Activated CD4-positive, alpha-beta memory T cell treated with anti-CD3 and anti-CD28 coated beads, Interleukin-2, amount 10 ng/mL, durations not matched to agents 7 days and 5 days (primary cell): ENCODE data around the gene HBA1. TPM values are rescaled to one million over a fixed set of nuclear protein-coding genes. Genes with fewer than 3 reads are reported as not detected.
"Not testable (repeated sequence)": the region's sequence is repeated elsewhere in the genome, so short reads cannot be mapped to it uniquely, and the experiment has no call there.

Experiments used
- CTCF ChIA-PET: fragments of 350-600 bp; sonication (Branson Sonifier 250); formaldehyde crosslinking; loops from one replicate; lab custom pipeline; 2021; ENCODE audit warnings: antibody characterized with exemption, inconsistent platforms; lab: Charles Lee
- POLR2A ChIA-PET: fragments of 350-600 bp; sonication (Branson Sonifier 250); formaldehyde crosslinking; loops from one replicate; lab custom pipeline; 2021; ENCODE audit warnings: antibody characterized with exemption; lab: Charles Lee
- DNase-seq: peaks from one replicate; pipeline ENCODE4 v3.0.0-alpha.2; 2020
- H3K27ac Mint-ChIP-seq: one replicate; pipeline ENCODE4 v1.8.0; 2021; ENCODE audit warnings: mild to moderate bottlenecking, mixed read lengths
- H3K27me3 Mint-ChIP-seq: one replicate; pipeline ENCODE4 v1.8.0; 2021; ENCODE audit warnings: mixed read lengths
- H3K36me3 Mint-ChIP-seq: one replicate; pipeline ENCODE4 v1.8.0; 2021; ENCODE audit warnings: low read depth, mixed read lengths
- H3K4me1 Mint-ChIP-seq: one replicate; pipeline ENCODE4 v1.8.0; 2021; ENCODE audit warnings: mixed read lengths
- H3K4me3 Mint-ChIP-seq: one replicate; pipeline ENCODE4 v1.8.0; 2021; ENCODE audit warnings: mild to moderate bottlenecking, mixed read lengths
- H3K9me3 Mint-ChIP-seq: one replicate; pipeline ENCODE4 v1.8.0; 2021; ENCODE audit warnings: mixed read lengths
- total RNA-seq, 2 experiments: library from RNA; stranded (reverse); gene quantifications; one replicate each; pipeline ENCODE4 v1.2.3, GENCODE V29; 2021

HBA1 gene
- total RNA-seq, 2 experiments from 2014 or later = not detected

DNA sequence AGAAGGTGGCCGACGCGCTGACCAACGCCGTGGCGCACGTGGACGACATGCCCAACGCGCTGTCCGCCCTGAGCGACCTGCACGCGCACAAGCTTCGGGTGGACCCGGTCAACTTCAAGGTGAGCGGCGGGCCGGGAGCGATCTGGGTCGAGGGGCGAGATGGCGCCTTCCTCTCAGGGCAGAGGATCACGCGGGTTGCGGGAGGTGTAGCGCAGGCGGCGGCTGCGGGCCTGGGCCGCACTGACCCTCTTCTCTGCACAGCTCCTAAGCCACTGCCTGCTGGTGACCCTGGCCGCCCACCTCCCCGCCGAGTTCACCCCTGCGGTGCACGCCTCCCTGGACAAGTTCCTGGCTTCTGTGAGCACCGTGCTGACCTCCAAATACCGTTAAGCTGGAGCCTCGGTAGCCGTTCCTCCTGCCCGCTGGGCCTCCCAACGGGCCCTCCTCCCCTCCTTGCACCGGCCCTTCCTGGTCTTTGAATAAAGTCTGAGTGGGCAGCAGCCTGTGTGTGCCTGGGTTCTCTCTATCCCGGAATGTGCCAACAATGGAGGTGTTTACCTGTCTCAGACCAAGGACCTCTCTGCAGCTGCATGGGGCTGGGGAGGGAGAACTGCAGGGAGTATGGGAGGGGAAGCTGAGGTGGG lies 3.1 kb upstream of the HBA1 start:
- peaks cover 15% of the 10 kb centered on the region for H3K4me1 Mint-ChIP-seq
- H3K9me3 Mint-ChIP-seq, H3K27ac Mint-ChIP-seq, CTCF ChIA-PET, H3K36me3 Mint-ChIP-seq, POLR2A ChIA-PET, DNase-seq, H3K4me3 Mint-ChIP-seq: not testable (repeated sequence)
- peaks cover 64% of the 10 kb centered on the region for H3K27me3 Mint-ChIP-seq

- H3K27me3 Mint-ChIP-seq = peaks cover 59% of the 10 kb centered on the region
- CTCF ChIA-PET = interaction anchor here (0.7 to 1.0 kb wide), 2 partner anchors 67 to 70 kb away, joined by 3 read pairs; no protein-coding TSS in a partner anchor
- H3K36me3 Mint-ChIP-seq, H3K4me3 Mint-ChIP-seq, H3K27ac Mint-ChIP-seq, H3K9me3 Mint-ChIP-seq, DNase-seq, POLR2A ChIA-PET: not testable (repeated sequence)
- peaks cover 12% of the 10 kb centered on the region for H3K4me1 Mint-ChIP-seq
Observed at GRCh38 chr16:173928-174769, 2.3 kb upstream of the HBA1 start.

GRCh38 chr16:175011-175949 lies 1.2 kb upstream of the HBA1 start:
- H3K4me3 Mint-ChIP-seq = no peak overlapping the region
- peaks cover 58% of the 10 kb centered on the region for H3K27me3 Mint-ChIP-seq
- ChIA-PET POLR2A (interaction anchor here (1.1 kb wide), 1 partner anchor 17 kb away, joined by 3 read pairs; no protein-coding TSS in a partner anchor), CTCF (interaction anchor here (0.7 to 1.0 kb wide), 3 partner anchors 58 to 71 kb away, joined by 3 read pairs; no protein-coding TSS in a partner anchor)
- H3K9me3 Mint-ChIP-seq = no peaks in the 10 kb centered on the region
- H3K27ac Mint-ChIP-seq = no peak overlapping the region
- H3K4me1 Mint-ChIP-seq = peaks cover 14% of the 10 kb centered on the region
- DNase-seq = no peak
- no peaks in the 10 kb centered on the region for H3K36me3 Mint-ChIP-seq

DNA sequence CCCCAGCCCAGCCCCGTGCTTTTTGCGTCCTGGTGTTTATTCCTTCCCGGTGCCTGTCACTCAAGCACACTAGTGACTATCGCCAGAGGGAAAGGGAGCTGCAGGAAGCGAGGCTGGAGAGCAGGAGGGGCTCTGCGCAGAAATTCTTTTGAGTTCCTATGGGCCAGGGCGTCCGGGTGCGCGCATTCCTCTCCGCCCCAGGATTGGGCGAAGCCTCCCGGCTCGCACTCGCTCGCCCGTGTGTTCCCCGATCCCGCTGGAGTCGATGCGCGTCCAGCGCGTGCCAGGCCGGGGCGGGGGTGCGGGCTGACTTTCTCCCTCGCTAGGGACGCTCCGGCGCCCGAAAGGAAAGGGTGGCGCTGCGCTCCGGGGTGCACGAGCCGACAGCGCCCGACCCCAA lies 474 bp upstream of the HBA1 start:
- H3K36me3 Mint-ChIP-seq, DNase-seq, H3K9me3 Mint-ChIP-seq, CTCF ChIA-PET, H3K4me3 Mint-ChIP-seq, H3K27ac Mint-ChIP-seq: not testable (repeated sequence)
- peaks cover 15% of the 10 kb centered on the region for H3K4me1 Mint-ChIP-seq
- POLR2A ChIA-PET = interaction anchor here (1.1 kb wide), 1 partner anchor 18 kb away, joined by 3 read pairs; no protein-coding TSS in a partner anchor
- H3K27me3 Mint-ChIP-seq = peaks cover 53% of the 10 kb centered on the region

DNA sequence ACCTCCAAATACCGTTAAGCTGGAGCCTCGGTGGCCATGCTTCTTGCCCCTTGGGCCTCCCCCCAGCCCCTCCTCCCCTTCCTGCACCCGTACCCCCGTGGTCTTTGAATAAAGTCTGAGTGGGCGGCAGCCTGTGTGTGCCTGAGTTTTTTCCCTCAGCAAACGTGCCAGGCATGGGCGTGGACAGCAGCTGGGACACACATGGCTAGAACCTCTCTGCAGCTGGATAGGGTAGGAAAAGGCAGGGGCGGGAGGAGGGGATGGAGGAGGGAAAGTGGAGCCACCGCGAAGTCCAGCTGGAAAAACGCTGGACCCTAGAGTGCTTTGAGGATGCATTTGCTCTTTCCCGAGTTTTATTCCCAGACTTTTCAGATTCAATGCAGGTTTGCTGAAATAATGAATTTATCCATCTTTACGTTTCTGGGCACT lies 928 bp downstream of the HBA1 start:
- no peaks in the 10 kb centered on the region for H3K9me3 Mint-ChIP-seq
- POLR2A ChIA-PET = interaction anchor here (0.7 kb wide), 1 partner anchor 70 kb away, joined by 3 read pairs; no protein-coding TSS in a partner anchor
- H3K4me1 Mint-ChIP-seq = peaks cover 18% of the 10 kb centered on the region
- DNase-seq = no peak
- H3K27ac Mint-ChIP-seq = no peak overlapping the region
- no peaks in the 10 kb centered on the region for H3K36me3 Mint-ChIP-seq
- no peak overlapping the region for H3K4me3 Mint-ChIP-seq
- H3K27me3 Mint-ChIP-seq = peaks cover 47% of the 10 kb centered on the region
- CTCF ChIA-PET = no interaction called here

DNA sequence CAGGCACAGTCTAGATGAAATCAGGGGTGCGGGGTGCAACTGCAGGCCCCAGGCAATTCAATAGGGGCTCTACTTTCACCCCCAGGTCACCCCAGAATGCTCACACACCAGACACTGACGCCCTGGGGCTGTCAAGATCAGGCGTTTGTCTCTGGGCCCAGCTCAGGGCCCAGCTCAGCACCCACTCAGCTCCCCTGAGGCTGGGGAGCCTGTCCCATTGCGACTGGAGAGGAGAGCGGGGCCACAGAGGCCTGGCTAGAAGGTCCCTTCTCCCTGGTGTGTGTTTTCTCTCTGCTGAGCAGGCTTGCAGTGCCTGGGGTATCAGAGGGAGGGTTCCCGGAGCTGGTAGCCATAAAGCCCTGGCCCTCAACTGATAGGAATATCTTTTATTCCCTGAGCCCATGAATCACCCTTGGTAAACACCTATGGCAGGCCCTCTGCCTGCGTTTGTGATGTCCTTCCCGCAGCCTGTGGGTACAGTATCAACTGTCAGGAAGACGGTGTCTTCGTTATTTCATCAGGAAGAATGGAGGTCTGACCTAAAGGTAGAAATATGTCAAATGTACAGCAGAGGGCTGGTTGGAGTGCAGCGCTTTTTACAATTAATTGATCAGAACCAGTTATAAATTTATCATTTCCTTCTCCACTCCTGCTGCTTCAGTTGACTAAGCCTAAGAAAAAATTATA lies 1.6 kb downstream of the HBA1 start:
- Mint-ChIP-seq H3K4me1 (peaks cover 18% of the 10 kb centered on the region), H3K36me3 (no peaks in the 10 kb centered on the region), H3K4me3 (no peak overlapping the region), H3K27me3 (peaks cover 47% of the 10 kb centered on the region), H3K9me3 (no peaks in the 10 kb centered on the region), H3K27ac (no peak overlapping the region)
- CTCF ChIA-PET = no interaction called here
- DNase-seq = no peak
- POLR2A ChIA-PET = interaction anchor here (0.7 kb wide), 1 partner anchor 71 kb away, joined by 3 read pairs; no protein-coding TSS in a partner anchor

GRCh38 chr16:178668-179015 lies 2.2 kb downstream of the HBA1 start:
- Mint-ChIP-seq H3K27me3 (peaks cover 43% of the 10 kb centered on the region), H3K36me3 (no peaks in the 10 kb centered on the region)
- POLR2A ChIA-PET = no interaction called here

GRCh38 chr16:179211-180092 lies 3.0 kb downstream of the HBA1 start:
- Mint-ChIP-seq H3K27ac (no peak overlapping the region), H3K27me3 (peaks cover 37% of the 10 kb centered on the region), H3K36me3 (no peaks in the 10 kb centered on the region), H3K4me1 (peaks cover 13% of the 10 kb centered on the region), H3K9me3 (no peaks in the 10 kb centered on the region), H3K4me3 (no peak overlapping the region)
- POLR2A ChIA-PET = interaction anchor here (1.2 kb wide), 1 partner anchor 49 kb away, joined by 3 read pairs; no protein-coding TSS in a partner anchor
- no peak for DNase-seq
- CTCF ChIA-PET = interaction anchor here (3.9 kb wide), 1 partner anchor 73 kb away, joined by 24 read pairs; no protein-coding TSS in a partner anchor

More at GRCh38 chr16:178668-179015, 2.2 kb downstream of the HBA1 start:
- no peaks in the 10 kb centered on the region for H3K9me3 Mint-ChIP-seq
- H3K4me3 Mint-ChIP-seq = no peak overlapping the region
- no peak for DNase-seq
- peaks cover 14% of the 10 kb centered on the region for H3K4me1 Mint-ChIP-seq
- CTCF ChIA-PET = no interaction called here
- H3K27ac Mint-ChIP-seq = no peak overlapping the region

DNA sequence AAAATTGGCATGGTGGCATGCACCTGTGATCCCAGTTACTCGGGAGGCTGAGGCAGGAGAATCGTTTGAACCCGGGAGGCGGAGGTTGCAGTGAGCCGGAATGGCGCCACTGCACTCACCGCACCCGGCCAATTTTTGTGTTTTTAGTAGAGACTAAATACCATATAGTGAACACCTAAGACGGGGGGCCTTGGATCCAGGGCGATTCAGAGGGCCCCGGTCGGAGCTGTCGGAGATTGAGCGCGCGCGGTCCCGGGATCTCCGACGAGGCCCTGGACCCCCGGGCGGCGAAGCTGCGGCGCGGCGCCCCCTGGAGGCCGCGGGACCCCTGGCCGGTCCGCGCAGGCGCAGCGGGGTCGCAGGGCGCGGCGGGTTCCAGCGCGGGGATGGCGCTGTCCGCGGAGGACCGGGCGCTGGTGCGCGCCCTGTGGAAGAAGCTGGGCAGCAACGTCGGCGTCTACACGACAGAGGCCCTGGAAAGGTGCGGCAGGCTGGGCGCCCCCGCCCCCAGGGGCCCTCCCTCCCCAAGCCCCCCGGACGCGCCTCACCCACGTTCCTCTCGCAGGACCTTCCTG lies 3.7 kb downstream of the HBA1 start, which contains the start of gene HBQ1:
Gene HBQ1 (plus strand): TSS at position 359 of the 575 bp plus-strand sequence. CDS start 28 bp downstream, at position 387.
- H3K27me3 Mint-ChIP-seq = peaks cover 30% of the 10 kb centered on the region
- H3K27ac Mint-ChIP-seq = no peak within 1 kb of the TSS
- H3K9me3 Mint-ChIP-seq = no peaks in the 10 kb centered on the region
- ChIA-PET POLR2A (interaction anchor here (1.2 kb wide), 2 partner anchors 48 to 127 kb away, joined by 3 read pairs; partner anchors contain the start of genes POLR3K and SNRNP25), CTCF (interaction anchor here (0.8 to 3.9 kb wide), 2 partner anchors 63 to 74 kb away, joined by 4 to 24 read pairs; no protein-coding TSS in a partner anchor)
- H3K4me3 Mint-ChIP-seq = peak within 1 kb of the TSS; percentile 35
- H3K36me3 Mint-ChIP-seq = peaks cover 2% of the 10 kb centered on the region
- peaks cover 9% of the 10 kb centered on the region for H3K4me1 Mint-ChIP-seq
- DNase-seq = no peak

DNA sequence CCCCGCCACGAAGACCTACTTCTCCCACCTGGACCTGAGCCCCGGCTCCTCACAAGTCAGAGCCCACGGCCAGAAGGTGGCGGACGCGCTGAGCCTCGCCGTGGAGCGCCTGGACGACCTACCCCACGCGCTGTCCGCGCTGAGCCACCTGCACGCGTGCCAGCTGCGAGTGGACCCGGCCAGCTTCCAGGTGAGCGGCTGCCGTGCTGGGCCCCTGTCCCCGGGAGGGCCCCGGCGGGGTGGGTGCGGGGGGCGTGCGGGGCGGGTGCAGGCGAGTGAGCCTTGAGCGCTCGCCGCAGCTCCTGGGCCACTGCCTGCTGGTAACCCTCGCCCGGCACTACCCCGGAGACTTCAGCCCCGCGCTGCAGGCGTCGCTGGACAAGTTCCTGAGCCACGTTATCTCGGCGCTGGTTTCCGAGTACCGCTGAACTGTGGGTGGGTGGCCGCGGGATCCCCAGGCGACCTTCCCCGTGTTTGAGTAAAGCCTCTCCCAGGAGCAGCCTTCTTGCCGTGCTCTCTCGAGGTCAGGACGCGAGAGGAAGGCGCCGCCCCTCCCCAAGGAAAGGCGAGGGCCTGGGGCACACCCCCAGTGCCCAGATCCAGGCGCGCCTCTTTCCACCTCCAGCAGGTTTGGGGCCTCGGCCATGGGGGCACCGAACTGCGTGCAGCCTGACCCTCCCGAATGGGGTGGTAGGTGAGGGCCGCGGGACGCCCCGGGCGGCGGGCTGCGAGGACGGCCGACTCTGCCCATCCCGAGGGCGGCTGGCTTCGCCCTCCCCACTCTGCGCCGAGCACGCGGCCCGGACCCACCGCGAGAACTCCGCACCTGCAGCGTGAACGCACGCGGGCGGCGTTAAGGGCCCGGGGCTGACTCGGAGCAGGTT lies 4.4 kb downstream of the HBA1 start:
- DNase-seq = peak; percentile 86
- peaks cover 7% of the 10 kb centered on the region for H3K36me3 Mint-ChIP-seq
- CTCF ChIA-PET = interaction anchor here (0.7 to 3.9 kb wide), 7 partner anchors 10 to 133 kb away, joined by 3 to 24 read pairs (median 4); no protein-coding TSS in a partner anchor
- H3K4me1 Mint-ChIP-seq = peaks cover 7% of the 10 kb centered on the region
- peaks cover 24% of the 10 kb centered on the region for H3K27me3 Mint-ChIP-seq
- peak overlapping the region; percentile 35 for H3K4me3 Mint-ChIP-seq
- no peaks in the 10 kb centered on the region for H3K9me3 Mint-ChIP-seq
- H3K27ac Mint-ChIP-seq = no peak overlapping the region
- POLR2A ChIA-PET = interaction anchor here (1.2 kb wide), 2 partner anchors 47 to 127 kb away, joined by 3 read pairs; partner anchors contain the start of genes POLR3K and SNRNP25
